H1 (cell line): Measurements from ENCODE around the gene DLL1. TPM values are rescaled to one million over a fixed set of nuclear protein-coding genes. Genes with fewer than 3 reads are reported as not detected.
A peak's percentile ranks its signal among the peaks of the same experiment; 100 is the strongest.

ENCODE experiments used
- CTCF ChIA-PET: fragments of 300-600 bp; sonication (Branson Sonifier 250); formaldehyde crosslinking; loops from one replicate; lab custom pipeline; 2021; ENCODE audit not compliant: partially characterized antibody; lab: Charles Lee
- POLR2A ChIA-PET: fragments of 300-600 bp; sonication (Branson Sonifier 250); formaldehyde crosslinking; loops from one replicate; lab custom pipeline; 2021; ENCODE audit warnings: inconsistent platforms; ENCODE audit not compliant: partially characterized antibody; lab: Charles Lee
- DNase-seq, 2 experiments: peaks; one replicate each; pipeline versions ENCODE4 v3.0.0 to v3.0.0-alpha.2; 2010 to 2022; ENCODE audit warnings: low spot score in 2 of 2, low read depth in 1 of 2, mixed read lengths in 1 of 2
- FAIRE-seq: peaks from 2 replicates; lab custom pipeline; 2011; peaks lifted over from hg19 to GRCh38; lab: Jason Lieb, UNC
- H2AFZ ChIP-seq: 2 replicates; pipeline ENCODE4 v1.8.1; 2012; ENCODE audit warnings: low read length, inconsistent platforms
- H2AK5ac ChIP-seq: 2 replicates; pipeline ENCODE4 v1.6.1; 2013; ENCODE audit warnings: low read depth, low read length
- H2BK120ac ChIP-seq: replicated peaks from 2 replicates; pipeline ENCODE3; 2013; ENCODE audit warnings: low read depth, low read length, inconsistent platforms
- H2BK12ac ChIP-seq: 2 replicates; pipeline ENCODE4 v1.6.1; 2013; ENCODE audit warnings: low read depth, low read length
- H2BK15ac ChIP-seq: 2 replicates; pipeline ENCODE4 v1.6.1; 2013; ENCODE audit warnings: low read length
- H2BK20ac ChIP-seq: 2 replicates; pipeline ENCODE4 v1.6.1; 2013; ENCODE audit warnings: low read length
- H2BK5ac ChIP-seq: 2 replicates; pipeline ENCODE4 v1.6.1; 2013; ENCODE audit warnings: low read depth, low read length
- H3K14ac ChIP-seq: 2 replicates; pipeline ENCODE4 v1.6.1; 2013; ENCODE audit warnings: inconsistent platforms; ENCODE audit not compliant: insufficient read length
- H3K18ac ChIP-seq: 2 replicates; pipeline ENCODE4 v1.6.1; 2013; ENCODE audit warnings: low read length; ENCODE audit errors: extremely low read depth
- H3K23ac ChIP-seq: 2 replicates; pipeline ENCODE4 v1.6.1; 2013; ENCODE audit warnings: inconsistent platforms; ENCODE audit not compliant: insufficient read length
- H3K23me2 ChIP-seq: 2 replicates; pipeline ENCODE4 v1.6.1; 2013; ENCODE audit warnings: low read depth, low read length
- H3K27ac ChIP-seq: 2 replicates; pipeline ENCODE4 v1.6.1; 2011; ENCODE audit warnings: low read depth, low read length, inconsistent platforms
- H3K27me3 ChIP-seq, 4 experiments: replicated peaks in 1 of 4; 1 replicate in 1 of 4; 2 replicates in 3 of 4; pipeline versions ENCODE4 v1.6.1 to v1.8.1; 2011 to 2013; ENCODE audit warnings: low read length in 3 of 4, mild to moderate bottlenecking in 3 of 4, inconsistent platforms in 2 of 4, mixed read lengths in 2 of 4, moderate library complexity in 1 of 4; ENCODE audit not compliant: control insufficient read depth in 3 of 4, insufficient read depth in 3 of 4; ENCODE audit errors: extremely low read depth in 1 of 4
- H3K36me3 ChIP-seq, 4 experiments: 2 replicates each; pipeline versions ENCODE4 v1.6.1 to v1.8.1; 2011 to 2013; ENCODE audit warnings: mild to moderate bottlenecking in 4 of 4, low read length in 3 of 4, moderate library complexity in 2 of 4, control low read depth in 1 of 4, inconsistent platforms in 1 of 4; ENCODE audit not compliant: insufficient read depth in 4 of 4, control insufficient read depth in 2 of 4
- H3K4ac ChIP-seq: replicated peaks from 2 replicates; pipeline ENCODE3; 2013; ENCODE audit warnings: low read length, low read depth, mixed read lengths, inconsistent platforms; ENCODE audit not compliant: insufficient read length
- H3K4me1 ChIP-seq, 4 experiments: replicated peaks in 1 of 4; 1 replicate in 1 of 4; 2 replicates in 3 of 4; pipeline versions ENCODE4 v1.6.1 to v1.8.1; 2011 to 2013; ENCODE audit warnings: low read length in 3 of 4, inconsistent platforms in 2 of 4, mixed read lengths in 1 of 4; ENCODE audit not compliant: insufficient read depth in 4 of 4, control insufficient read depth in 3 of 4
- H3K4me2 ChIP-seq, 2 experiments: 2 replicates each; pipeline versions ENCODE4 v1.6.1 to v1.8.1; 2011 to 2013; ENCODE audit warnings: low read depth in 2 of 2, low read length in 2 of 2, control low read depth in 1 of 2, inconsistent platforms in 1 of 2, mild to moderate bottlenecking in 1 of 2; ENCODE audit not compliant: insufficient read depth in 1 of 2
- H3K4me3 ChIP-seq, 4 experiments: fragments of 200-600, 300-600 bp in 1 of 4; sonication (generic), shearing (Covaris generic), sonication (Bioruptor Twin) in 1 of 4; 2 replicates each; pipeline versions ENCODE4 v1.5.1 to v1.8.1; 2011 to 2016; ENCODE audit warnings: low read length in 4 of 4, low read depth in 3 of 4, control low read depth in 2 of 4, inconsistent platforms in 2 of 4, mild to moderate bottlenecking in 2 of 4, mixed read lengths in 1 of 4, moderate library complexity in 1 of 4; ENCODE audit not compliant: insufficient read depth in 2 of 4; ENCODE audit errors: extremely low read depth in 1 of 4
- H3K56ac ChIP-seq: replicated peaks from 2 replicates; pipeline ENCODE3; 2013; ENCODE audit warnings: low read depth, mild to moderate bottlenecking, mixed read lengths, low read length, inconsistent platforms; ENCODE audit not compliant: insufficient read length
- H3K79me1 ChIP-seq: 2 replicates; pipeline ENCODE4 v1.6.1; 2013; ENCODE audit warnings: low read depth, low read length, control low read depth
- H3K79me2 ChIP-seq, 2 experiments: 2 replicates each; pipeline versions ENCODE4 v1.6.1 to v1.8.1; 2012 to 2013; ENCODE audit warnings: low read length in 2 of 2, mild to moderate bottlenecking in 2 of 2, inconsistent platforms in 1 of 2; ENCODE audit not compliant: insufficient read depth in 2 of 2, control insufficient read depth in 1 of 2
- H3K9ac ChIP-seq, 4 experiments: replicated peaks in 1 of 4; 1 replicate in 1 of 4; 2 replicates in 3 of 4; pipeline versions ENCODE4 v1.6.1 to v1.8.1; 2011 to 2013; ENCODE audit warnings: low read depth in 3 of 4, low read length in 3 of 4, control low read depth in 2 of 4, mild to moderate bottlenecking in 2 of 4, moderate library complexity in 2 of 4, inconsistent platforms in 1 of 4; ENCODE audit errors: extremely low read depth in 1 of 4
- H3K9me3 ChIP-seq, 2 experiments: 2 replicates each; pipeline versions ENCODE4 v1.6.1 to v1.8.1; 2012 to 2013; ENCODE audit warnings: mild to moderate bottlenecking in 2 of 2, moderate library complexity in 2 of 2, control low read depth in 1 of 2, inconsistent platforms in 1 of 2, low read depth in 1 of 2, low read length in 1 of 2, mixed read lengths in 1 of 2; ENCODE audit not compliant: insufficient read depth in 2 of 2
- H4K20me1 ChIP-seq, 2 experiments: replicated peaks in 1 of 2; 2 replicates each; pipeline versions ENCODE3 to v1.8.1; 2011 to 2013; ENCODE audit warnings: inconsistent platforms in 2 of 2, low read length in 2 of 2, mild to moderate bottlenecking in 1 of 2; ENCODE audit not compliant: insufficient read depth in 2 of 2, control insufficient read depth in 1 of 2
- H4K5ac ChIP-seq: 2 replicates; pipeline ENCODE4 v1.6.1; 2013; ENCODE audit warnings: low read length, low read depth, mixed read lengths, inconsistent platforms; ENCODE audit not compliant: insufficient read length
- H4K8ac ChIP-seq: 2 replicates; pipeline ENCODE4 v1.8.0; 2013; ENCODE audit warnings: mild to moderate bottlenecking, moderate library complexity, low read length, inconsistent platforms; ENCODE audit not compliant: insufficient read depth; ENCODE audit errors: extremely low read depth
- H4K91ac ChIP-seq: replicated peaks from 2 replicates; pipeline ENCODE3; 2013; ENCODE audit warnings: low read length, mixed read lengths, inconsistent platforms; ENCODE audit not compliant: insufficient read length
- CHD2 ChIP-seq: IDR thresholded peaks from 2 replicates; pipeline ENCODE4 v1.6.1; 2012; ENCODE audit warnings: low read length, improper control_type of control experiment
- CTBP2 ChIP-seq: IDR thresholded peaks from 2 replicates; pipeline ENCODE4 v1.7.0; 2011; ENCODE audit warnings: borderline replicate concordance, mild to moderate bottlenecking, moderate library complexity, mixed read lengths, low read length; ENCODE audit not compliant: insufficient read depth, insufficient read length
- RAD21 ChIP-seq, 2 experiments: IDR thresholded peaks in 1 of 2; conservative IDR thresholded peaks in 1 of 2; 2 replicates each; pipeline ENCODE4 v1.6.1; 2011; ENCODE audit warnings: low read depth in 2 of 2, low read length in 2 of 2, improper control_type of control experiment in 1 of 2, inconsistent platforms in 1 of 2, mild to moderate bottlenecking in 1 of 2, moderate library complexity in 1 of 2
- SP2 ChIP-seq: IDR thresholded peaks from 2 replicates; pipeline ENCODE4 v1.6.1; 2012; ENCODE audit warnings: mild to moderate bottlenecking, low read length, inconsistent platforms
- TAF1 ChIP-seq: IDR thresholded peaks from 2 replicates; pipeline ENCODE4 v1.6.1; 2011; ENCODE audit warnings: mild to moderate bottlenecking, low read depth, low read length
- TEAD4 ChIP-seq: IDR thresholded peaks from 2 replicates; pipeline ENCODE4 v1.6.1; 2012; ENCODE audit warnings: low read depth, low read length, inconsistent platforms, mixed read lengths
- WGBS, 2 experiments: shearing (Covaris generic) in 1 of 2; methylation state at CpG; one replicate each; pipeline versions ENCODE4 v1.1.6 to v1.1.7; 2013 to 2015; ENCODE audit warnings: low lambda C conversion rate in 2 of 2, mixed read lengths in 2 of 2, inconsistent platforms in 1 of 2, low coverage in 1 of 2, missing lambda C conversion rate in 1 of 2; ENCODE audit not compliant: insufficient replicate concordance in 2 of 2, insufficient coverage in 1 of 2, insufficient read length in 1 of 2; ENCODE audit errors: extremely low coverage in 1 of 2, missing lambda C conversion rate in 1 of 2; 5-methylcytosine and 5-hydroxymethylcytosine counted together
- polyA plus RNA-seq, 7 experiments: library from polyadenylated mRNA; depleted of rRNA in 3 of 7; stranded (reverse) in 5 of 7; unstranded in 2 of 7; fragments of >200 nt in 5 of 7; fragments of 200-250 nt in 2 of 7; gene quantifications; 1 replicate in 5 of 7; 2 replicates in 1 of 7; 4 replicates in 1 of 7; pipeline versions ENCODE4 v1.2.1 to v1.2.3, GENCODE V29; 2011 to 2013; ENCODE audit warnings: missing spikeins in 2 of 7, mixed read lengths in 2 of 7
- total RNA-seq: library from RNA; stranded (reverse); fragmentation: NEBNext Ultra II Directional; extraction: Animal tissue kit (Norgen Biotek cat#: 25700); gene quantifications from 2 replicates; pipeline ENCODE4 v1.2.1, GENCODE V29; 2021

The DLL1 gene
- total and polyA plus RNA-seq, 2 of the 8 experiments (the other 6 are each of a cell fraction or from before 2014, with no cell fraction given) = 1.7 to 3.8 TPM

DNA sequence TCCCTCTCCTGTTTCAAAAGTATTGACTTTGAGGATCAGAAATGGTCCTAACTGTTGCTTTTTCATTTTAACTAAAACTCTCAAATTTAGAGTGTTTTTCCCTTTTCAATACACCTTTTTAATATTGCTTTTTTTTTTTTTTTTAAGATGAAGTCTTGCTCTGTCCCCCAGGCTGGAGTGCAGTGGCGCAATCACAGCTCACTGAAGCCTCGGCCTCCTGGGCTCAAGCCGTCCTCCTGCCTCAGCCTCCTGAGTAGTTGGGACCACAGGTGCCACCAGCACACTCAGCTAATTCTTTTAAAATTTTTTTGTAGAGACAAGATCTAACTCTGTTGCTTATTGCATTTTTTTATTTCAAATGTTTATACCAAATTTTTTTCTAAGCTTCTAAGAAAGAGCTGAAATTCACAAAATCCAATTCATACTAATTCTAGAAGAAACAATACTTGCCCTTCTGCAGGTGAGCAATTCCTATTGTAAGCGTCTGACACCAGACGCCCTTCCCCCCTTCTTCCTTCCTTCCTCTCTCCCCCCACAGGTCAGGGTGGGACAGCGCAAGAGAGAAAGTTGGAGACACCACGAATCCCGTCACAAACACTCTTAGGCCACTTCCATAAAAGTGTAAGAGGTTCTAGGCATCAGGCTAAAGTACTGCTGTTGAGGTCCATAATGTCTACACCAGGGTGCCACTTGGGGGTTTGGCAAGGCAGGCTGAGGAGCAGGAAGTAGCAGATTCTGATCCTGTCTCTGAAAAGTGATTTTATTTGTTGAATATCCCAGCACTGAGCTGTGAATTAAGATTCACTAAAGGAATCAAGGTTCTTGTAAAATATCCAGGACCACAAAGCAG is 12.8 kb downstream of the DLL1 start:
- WGBS, 2 experiments = 73% methylated on average over 8 of the region's 8 CpGs; no CpG with 5 or more reads in 1 of the 2 experiments
- H3K9me3 ChIP-seq = no peaks in the 10 kb centered on the region

More for the DNA sequence above, 12.8 kb downstream of the DLL1 start:
- no peak overlapping the region for H2BK5ac ChIP-seq
- ChIA-PET CTCF (interaction anchor here (0.9 to 2.1 kb wide), 4 partner anchors 9 to 292 kb away, joined by 3 to 5 read pairs (median 4); partner anchors contain the start of gene FAM120B), POLR2A (interaction anchor here (2.2 to 2.9 kb wide), 2 partner anchors 9 to 13 kb away, joined by 9 to 17 read pairs; partner anchors contain the start of gene DLL1)
- H2AFZ ChIP-seq = no peak overlapping the region
- DNase-seq = no peak
- no peak for TF ChIP-seq CHD2
- no peak for TF ChIP-seq CTBP2
- no peak for TF ChIP-seq TAF1
- TF ChIP-seq TEAD4 = no peak
- TF ChIP-seq RAD21 (IDR thresholded peaks at IDR 0.05 in 1 of 2, conservative IDR thresholded peaks at IDR 0.05 in 1 of 2; ENCODE audit: low read depth in 2 of 2, low read length in 2 of 2) = peak; percentile 10 to 12; a peak in 2 of 4 replicates
- TF ChIP-seq SP2 = no peak
- H3K23ac ChIP-seq = no peak overlapping the region
- H3K79me1 ChIP-seq = no peaks in the 10 kb centered on the region
- peaks cover 0 to 3% (median 0%) of the 10 kb centered on the region in 4 experiments; a peak in 2 of 7 replicates for H3K4me1 ChIP-seq
- H3K23me2 ChIP-seq = no peaks in the 10 kb centered on the region
- peaks cover 0 to 4% (median 0%) of the 10 kb centered on the region in 4 experiments; a peak in 3 of 7 replicates for H3K27me3 ChIP-seq
- H3K56ac ChIP-seq = no peak overlapping the region
- H2BK15ac ChIP-seq = no peak overlapping the region
- H3K4me3 ChIP-seq = no peak overlapping the region
- H3K9ac ChIP-seq = no peak overlapping the region
- H4K20me1 ChIP-seq = no peaks in the 10 kb centered on the region
- no peak overlapping the region for H2BK120ac ChIP-seq
- H3K79me2 ChIP-seq = no peaks in the 10 kb centered on the region
- H4K5ac ChIP-seq = no peak overlapping the region
- H4K8ac ChIP-seq = no peak overlapping the region
- no peak for FAIRE-seq
- H2BK20ac ChIP-seq = no peak overlapping the region
- no peak overlapping the region for H3K18ac ChIP-seq
- H2AK5ac ChIP-seq = no peak overlapping the region
- peaks cover 0 to 6% (median 2%) of the 10 kb centered on the region in 4 experiments; a peak in 1 of 8 replicates for H3K36me3 ChIP-seq
- H4K91ac ChIP-seq = no peak overlapping the region
- no peak overlapping the region for H3K14ac ChIP-seq
- no peak overlapping the region; a peak in 1 of 4 replicates for H3K4me2 ChIP-seq
- no peak overlapping the region for H2BK12ac ChIP-seq
- no peak overlapping the region for H3K4ac ChIP-seq
- no peak overlapping the region for H3K27ac ChIP-seq
